Osteoblast (primary cell): ENCODE data around the gene CCDC8. TPM values are rescaled to one million over a fixed set of nuclear protein-coding genes. Genes with fewer than 3 reads are reported as not detected.

Experiments used
- DNase-seq: peaks from one replicate; pipeline ENCODE4 v3.0.0; 2011; ENCODE audit warnings: low spot score, mixed read lengths; ENCODE audit not compliant: insufficient read length; ENCODE audit errors: missing footprints
- H2AFZ ChIP-seq: 2 replicates; pipeline ENCODE4 v1.6.0; 2011; ENCODE audit warnings: mild to moderate bottlenecking, low read length
- H3K27ac ChIP-seq: 2 replicates; pipeline ENCODE4 v1.5.1; 2011; ENCODE audit warnings: mild to moderate bottlenecking, low read depth, low read length, moderate library complexity
- H3K27me3 ChIP-seq: 2 replicates; pipeline ENCODE4 v1.6.0; 2012; ENCODE audit warnings: mild to moderate bottlenecking, control low read depth, inconsistent platforms, low read length, moderate library complexity; ENCODE audit not compliant: insufficient read depth
- H3K36me3 ChIP-seq: 2 replicates; pipeline ENCODE4 v1.5.1; 2011; ENCODE audit warnings: mild to moderate bottlenecking, low read length, control low read depth, moderate library complexity; ENCODE audit not compliant: insufficient read depth
- H3K4me1 ChIP-seq: 2 replicates; pipeline ENCODE4 v1.5.1; 2011; ENCODE audit warnings: mild to moderate bottlenecking, low read length, control low read depth, moderate library complexity; ENCODE audit not compliant: insufficient read depth
- H3K4me2 ChIP-seq: 2 replicates; pipeline ENCODE4 v1.6.0; 2011; ENCODE audit warnings: mild to moderate bottlenecking, low read length; ENCODE audit not compliant: insufficient read depth
- H3K4me3 ChIP-seq: fragments of 200-600 bp; sonication (generic); 3 replicates; pipeline ENCODE4 v1.5.1; 2012; ENCODE audit warnings: mild to moderate bottlenecking, low read length, inconsistent platforms; ENCODE audit not compliant: insufficient read depth
- H3K79me2 ChIP-seq: 2 replicates; pipeline ENCODE4 v1.6.0; 2012; ENCODE audit warnings: mild to moderate bottlenecking, low read length, control low read depth, inconsistent platforms; ENCODE audit not compliant: insufficient read depth
- H3K9me3 ChIP-seq: 2 replicates; pipeline ENCODE4 v1.5.1; 2011; ENCODE audit warnings: low read depth, low read length, control low read depth
- H4K20me1 ChIP-seq: 2 replicates; pipeline ENCODE4 v1.6.0; 2012; ENCODE audit warnings: mild to moderate bottlenecking, low read length, control low read depth; ENCODE audit not compliant: insufficient read depth
- total RNA-seq: library from RNA; depleted of rRNA; stranded (reverse); fragments of >200 nt; gene quantifications from 2 replicates; pipeline ENCODE4 v1.2.3, GENCODE V29; 2012
- TF ChIP-seq, protein P1 (sequence below): IDR thresholded peaks from 2 replicates; pipeline ENCODE4 v1.5.1; 2011; ENCODE audit warnings: mild to moderate bottlenecking, low read depth, low read length, moderate library complexity; ENCODE audit errors: extremely low read depth

The CCDC8 gene
- total RNA-seq, 1 donor: 17.4 TPM

DNA sequence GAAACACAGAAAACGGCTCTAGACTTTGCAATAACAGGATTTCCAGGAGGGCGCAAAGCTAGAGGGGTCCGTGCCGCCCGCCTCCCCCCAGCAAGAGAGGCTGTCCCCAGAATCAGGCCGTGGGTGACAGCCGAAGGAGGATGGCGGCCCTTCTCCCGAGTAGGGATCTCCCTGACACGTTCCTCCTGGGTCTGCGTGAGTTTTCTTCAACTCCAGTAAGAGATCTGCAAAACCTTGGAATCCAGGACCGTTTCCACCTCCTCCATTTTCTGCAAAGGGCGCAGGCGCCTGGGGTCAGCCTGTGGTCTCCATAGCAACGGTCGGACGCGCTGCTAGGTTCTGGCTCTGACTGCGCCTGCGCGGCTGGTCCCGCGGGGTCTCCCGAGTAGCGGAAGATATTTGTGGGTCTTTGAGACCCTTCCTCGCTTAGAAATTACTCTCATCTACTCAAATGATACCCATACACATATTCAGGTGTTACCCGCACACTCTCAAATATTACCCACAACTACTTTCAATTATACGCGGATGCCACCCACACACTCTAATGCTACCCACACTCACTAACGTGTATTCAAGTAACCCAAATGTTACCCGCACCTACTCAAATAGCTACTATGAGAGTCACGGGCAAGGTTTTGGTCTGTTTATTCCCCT lies 13.3 kb upstream of the CCDC8 start:
- Histone ChIP-seq H3K4me3 (peak overlapping the region; percentile 75), H3K4me1 (peaks cover 6% of the 10 kb centered on the region), H3K9me3 (no peaks in the 10 kb centered on the region), H3K27ac (no peak overlapping the region), H3K79me2 (no peaks in the 10 kb centered on the region), H3K36me3 (no peaks in the 10 kb centered on the region), H4K20me1 (no peaks in the 10 kb centered on the region), H3K4me2 (peak overlapping the region; percentile 83), H2AFZ (peak overlapping the region; percentile 97), H3K27me3 (peaks cover 21% of the 10 kb centered on the region)
- TF ChIP-seq, protein P1, sequence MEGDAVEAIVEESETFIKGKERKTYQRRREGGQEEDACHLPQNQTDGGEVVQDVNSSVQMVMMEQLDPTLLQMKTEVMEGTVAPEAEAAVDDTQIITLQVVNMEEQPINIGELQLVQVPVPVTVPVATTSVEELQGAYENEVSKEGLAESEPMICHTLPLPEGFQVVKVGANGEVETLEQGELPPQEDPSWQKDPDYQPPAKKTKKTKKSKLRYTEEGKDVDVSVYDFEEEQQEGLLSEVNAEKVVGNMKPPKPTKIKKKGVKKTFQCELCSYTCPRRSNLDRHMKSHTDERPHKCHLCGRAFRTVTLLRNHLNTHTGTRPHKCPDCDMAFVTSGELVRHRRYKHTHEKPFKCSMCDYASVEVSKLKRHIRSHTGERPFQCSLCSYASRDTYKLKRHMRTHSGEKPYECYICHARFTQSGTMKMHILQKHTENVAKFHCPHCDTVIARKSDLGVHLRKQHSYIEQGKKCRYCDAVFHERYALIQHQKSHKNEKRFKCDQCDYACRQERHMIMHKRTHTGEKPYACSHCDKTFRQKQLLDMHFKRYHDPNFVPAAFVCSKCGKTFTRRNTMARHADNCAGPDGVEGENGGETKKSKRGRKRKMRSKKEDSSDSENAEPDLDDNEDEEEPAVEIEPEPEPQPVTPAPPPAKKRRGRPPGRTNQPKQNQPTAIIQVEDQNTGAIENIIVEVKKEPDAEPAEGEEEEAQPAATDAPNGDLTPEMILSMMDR: no peak
- peak; percentile 94 for DNase-seq

DNA sequence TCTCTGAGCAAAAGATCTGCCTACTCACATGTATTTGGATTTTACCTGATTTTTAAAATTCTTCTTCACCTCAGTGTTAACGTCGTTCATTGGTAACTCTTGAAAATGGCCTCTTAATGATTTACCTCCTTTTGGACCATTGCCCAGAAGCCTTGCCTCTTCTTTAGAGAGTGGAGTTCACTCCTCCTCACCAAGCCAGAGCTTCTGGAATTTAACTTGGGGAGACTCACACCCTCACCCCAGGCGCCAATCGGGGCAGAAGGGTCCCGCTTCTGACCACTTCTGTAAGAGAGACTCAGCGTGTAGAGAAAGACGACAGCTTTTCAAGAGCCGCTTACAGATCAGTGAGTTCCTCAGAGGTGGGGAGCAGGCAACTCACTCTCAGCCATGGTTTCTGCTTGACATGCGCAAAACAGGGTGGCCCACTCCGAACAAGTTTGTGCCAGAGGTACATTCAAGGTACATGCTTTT lies 12.7 kb upstream of the CCDC8 start:
- Histone ChIP-seq H3K27ac (no peak overlapping the region), H3K4me2 (peak overlapping the region; percentile 83), H3K36me3 (no peaks in the 10 kb centered on the region), H2AFZ (peak overlapping the region; percentile 97), H3K79me2 (no peaks in the 10 kb centered on the region), H3K27me3 (peaks cover 21% of the 10 kb centered on the region), H3K9me3 (no peaks in the 10 kb centered on the region), H3K4me1 (peaks cover 6% of the 10 kb centered on the region), H4K20me1 (no peaks in the 10 kb centered on the region), H3K4me3 (peak overlapping the region; percentile 75)
- no peak for DNase-seq
- TF ChIP-seq, protein P1: no peak

DNA sequence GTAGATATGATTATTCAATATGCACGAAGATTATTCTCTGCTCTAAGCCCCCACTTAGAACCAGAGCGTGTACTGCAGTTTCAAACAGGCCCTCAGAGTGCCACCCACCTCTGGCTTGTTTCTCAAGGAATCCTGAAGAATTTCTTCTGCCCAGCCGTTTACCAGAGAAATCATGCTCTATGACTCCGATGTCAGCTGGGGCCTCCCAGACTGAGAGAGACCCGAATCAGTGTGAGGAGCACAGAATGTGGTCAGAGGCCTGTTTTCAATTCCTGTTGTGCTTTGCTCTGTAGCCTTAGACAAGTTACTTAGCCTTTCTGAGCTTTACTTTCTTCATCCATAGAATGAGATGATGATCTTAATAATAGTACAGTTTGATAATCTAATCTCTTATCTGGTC lies 9.8 kb upstream of the CCDC8 start:
- no peak overlapping the region for H3K4me2 ChIP-seq
- H3K36me3 ChIP-seq: no peaks in the 10 kb centered on the region
- no peak for DNase-seq
- no peak overlapping the region for H3K4me3 ChIP-seq
- H4K20me1 ChIP-seq: no peaks in the 10 kb centered on the region
- TF ChIP-seq, protein P1: no peak
- no peak overlapping the region for H2AFZ ChIP-seq
- H3K4me1 ChIP-seq: peaks cover 6% of the 10 kb centered on the region
- no peaks in the 10 kb centered on the region for H3K79me2 ChIP-seq
- peaks cover 14% of the 10 kb centered on the region for H3K27me3 ChIP-seq
- H3K9me3 ChIP-seq: no peaks in the 10 kb centered on the region
- no peak overlapping the region for H3K27ac ChIP-seq

DNA sequence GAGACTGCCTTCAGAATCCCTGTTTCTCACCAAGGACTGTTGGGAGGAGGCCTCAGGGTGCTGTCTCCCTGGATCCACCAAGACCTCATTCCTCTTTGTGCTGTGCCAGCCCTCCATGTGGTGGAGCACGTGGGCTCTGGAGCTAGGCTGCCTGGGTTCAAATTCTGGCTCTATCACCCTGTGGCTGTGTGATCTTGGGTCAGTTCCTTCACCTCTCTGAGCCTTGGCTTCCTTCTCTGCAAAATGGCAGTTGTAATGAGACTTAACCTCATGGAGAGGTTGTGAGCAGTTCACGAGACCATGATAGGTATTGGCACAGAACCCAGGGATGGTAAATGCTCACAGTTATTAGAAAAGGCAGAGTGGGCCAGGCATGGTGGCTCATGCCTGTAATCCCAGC lies 9.0 kb upstream of the CCDC8 start:
- TF ChIP-seq, protein P1: no peak
- Histone ChIP-seq H2AFZ (no peak overlapping the region), H3K4me1 (peaks cover 6% of the 10 kb centered on the region), H3K27ac (no peak overlapping the region), H3K79me2 (no peaks in the 10 kb centered on the region), H3K4me2 (no peak overlapping the region), H3K9me3 (no peaks in the 10 kb centered on the region), H4K20me1 (no peaks in the 10 kb centered on the region), H3K36me3 (no peaks in the 10 kb centered on the region), H3K27me3 (peaks cover 14% of the 10 kb centered on the region), H3K4me3 (no peak overlapping the region)
- no peak for DNase-seq
